ENCODE data around the gene RPS27. TPM values are rescaled to one million over a fixed set of nuclear protein-coding genes. Genes with fewer than 3 reads are reported as not detected.

RPS27 gene
- total and polyA plus RNA-seq, 2 of the 13 experiments (the other 11 are each of a cell fraction or from before 2014, with no cell fraction given) = 3,737 to 9,964 TPM

- ChIA-PET CTCF (ENCODE audit: low intra/inter-chr PET ratio, low total read pairs) (no interaction called here), POLR2A (interaction anchor here (0.9 to 5.3 kb wide), 5 partner anchors 10 to 46 kb away, joined by 5 to 43 read pairs (median 20); partner anchors contain the start of genes CREB3L4, GATAD2B and SLC39A1)
- intact Hi-C loops (cut with micrococcal nuclease; ENCODE audit: unreplicated experiment) (no loop called here), in situ Hi-C loops (cut with HindIII; ENCODE audit: extremely low pct_ligation_motif_present, low pct_unique_long_range_greater_than_20kb) (loop anchor here (10.0 kb wide), 1 partner anchor 119 kb away; no protein-coding TSS in a partner anchor)
- Histone ChIP-seq H3K4me3 (replicated peaks in 1 of 3; ENCODE audit: insufficient read depth in 1 of 3, low read depth in 2 of 3, low read length in 3 of 3) (no peak overlapping the region), H3K27me3 (ENCODE audit: control insufficient read depth in 1 of 2, insufficient read depth in 2 of 2, low read length in 2 of 2) (no peaks in the 10 kb centered on the region), H3K27ac (ENCODE audit: extremely low read length, insufficient read depth, low read length) (no peak overlapping the region), H3K4me2 (ENCODE audit: low read depth, low read length) (peak overlapping the region; percentile 87; the same call in 1 of the 2 replicates), H2AFZ (ENCODE audit: low read length) (no peak overlapping the region), H3K9ac (ENCODE audit: insufficient read depth, low read depth, low read length) (0 out of 2 replicates have a peak overlapping the region, but pooled peaks have one; percentile 82), H3K79me2 (ENCODE audit: insufficient read depth, low read length) (peaks cover 11% of the 10 kb centered on the region), H3K4me1 (ENCODE audit: insufficient read depth, low read length) (peaks cover 40% of the 10 kb centered on the region), H3K9me3 (ENCODE audit: low read length) (no peaks in the 10 kb centered on the region), H3K36me3 (replicated peaks in 1 of 2; ENCODE audit: control insufficient read depth in 1 of 2, insufficient read depth in 2 of 2, low read length in 2 of 2) (peaks cover 12 to 49% of the 10 kb centered on the region in 2 experiments; a peak in 4 of 5 replicates), H4K20me1 (ENCODE audit: insufficient read depth, low read length) (no peaks in the 10 kb centered on the region)
- FAIRE-seq (no peak), ATAC-seq (no peak), DNase-seq (ENCODE audit: low spot score) (no peak)
- WGBS (ENCODE audit: low lambda C conversion rate) = 95% methylated on average over 7 of the region's 15 CpGs
- no TSS peak for BruUV-seq (replicated peaks)
- TF ChIP-seq SNAPC4 (CRISPR knock-in tag; IDR thresholded peaks at IDR 0.05) = no peak
- no peak for TF ChIP-seq CTCF (CRISPR knock-in tag; IDR thresholded peaks at IDR 0.05)
- no peak for TF ChIP-seq ZNF136 (CRISPR knock-in tag; IDR thresholded peaks at IDR 0.05; ENCODE audit: low read depth)
- no peak for TF ChIP-seq ZBTB33 (CRISPR knock-in tag; IDR thresholded peaks at IDR 0.05)
- peak; percentile 85 for TF ChIP-seq CREB1 (IDR thresholded peaks at IDR 0.05)
- TF ChIP-seq CREB1 (CRISPR knock-in tag; IDR thresholded peaks at IDR 0.05) = no peak
- TF ChIP-seq ZNF687 (CRISPR knock-in tag; IDR thresholded peaks at IDR 0.05) = 0 out of 2 replicates have a peak, but pooled peaks have one; percentile 16
These were observed 46.3 kb upstream of the RPS27 start for GRCh38 chr1:153944005-153944826.
